Heart right ventricle (tissue), 16 donors: ENCODE measurements around the gene NDST3. TPM values are rescaled to one million over a fixed set of nuclear protein-coding genes. Genes with fewer than 3 reads are reported as not detected.

Source experiments
- ATAC-seq, 8 donors: fragments of 200-7000 bp; cut with Tn5 transposase; one replicate each; pipeline ENCODE4 v1.9.1; 2020; ENCODE audit warnings: mild to moderate bottlenecking in 8 of 8, moderate library complexity in 8 of 8, moderate number of reproducible peaks in 1 of 8
- DNase-seq, 2 donors: peaks; one replicate each; pipeline ENCODE4 v3.0.0-alpha.2; 2020
- H3K27ac ChIP-seq, 10 donors: fragments of 200-600 bp; sonication (generic) in 2 of 10; one replicate each; pipeline versions ENCODE4 v1.5.0 to v1.8.0; 2020 to 2022; ENCODE audit warnings: mild to moderate bottlenecking in 3 of 10
- H3K27me3 ChIP-seq, 7 donors: fragments of 200-600 bp; one replicate each; pipeline ENCODE4 v1.8.0; 2021 to 2022; ENCODE audit warnings: mild to moderate bottlenecking in 2 of 7
- H3K36me3 ChIP-seq, 9 donors: fragments of 200-600 bp; sonication (generic) in 1 of 9; one replicate each; pipeline versions ENCODE4 v1.5.0 to v1.8.0; 2020 to 2022; ENCODE audit warnings: mild to moderate bottlenecking in 2 of 9
- H3K4me1 ChIP-seq, 9 donors: fragments of 200-600 bp; sonication (generic) in 1 of 9; one replicate each; pipeline versions ENCODE4 v1.5.0 to v1.8.0; 2020 to 2022; ENCODE audit warnings: mild to moderate bottlenecking in 4 of 9
- H3K4me3 ChIP-seq, 10 donors: fragments of 200-600 bp; sonication (generic) in 2 of 10; one replicate each; pipeline versions ENCODE4 v1.5.0 to v1.8.0; 2020 to 2022; ENCODE audit warnings: mild to moderate bottlenecking in 7 of 10, moderate library complexity in 2 of 10
- H3K9me3 ChIP-seq, 11 donors: fragments of 200-600 bp in 10 of 11; sonication (generic) in 2 of 11; one replicate each; pipeline versions ENCODE4 v1.5.0 to v1.8.0; 2013 to 2022; ENCODE audit warnings: mild to moderate bottlenecking in 2 of 11, control low read depth in 1 of 11, moderate library complexity in 1 of 11
- WGBS, 2 donors: extraction: QIAGEN DNeasy Blood & Tissue Kit; methylation state at CpG; one replicate each; pipeline ENCODE4 v1.1.7; 2013; ENCODE audit warnings: inconsistent platforms in 1 of 2; 5-methylcytosine and 5-hydroxymethylcytosine counted together
- intact Hi-C, 10 donors: fragments of 100-400 bp; cut with DNase I; formaldehyde crosslinking; loops; one replicate each; pipeline versions ENCODE4 v1.11.1 to v1.14.2; 2022
- polyA plus RNA-seq, 2 donors: library from polyadenylated mRNA; stranded (reverse); fragments of 200-250 nt; gene quantifications; one replicate each; pipeline ENCODE4 v1.2.3, GENCODE V29; 2013
- total RNA-seq, 10 donors: library from RNA; stranded (reverse); fragmentation: NEBNext Ultra II Directional in 3 of 10; extraction: Animal tissue kit (Norgen Biotek cat#: 25700) in 3 of 10; gene quantifications; one replicate each; pipeline versions ENCODE4 v1.2.1 to v1.2.4, GENCODE V29; 2021 to 2023
- TF ChIP-seq, protein P1 (sequence below), 9 donors: fragments of 200-600 bp; sonication (generic) in 2 of 9; IDR thresholded peaks; one replicate each; pipeline versions ENCODE4 v1.5.0 to v1.8.0; 2021 to 2022; ENCODE audit warnings: antibody characterized with exemption in 9 of 9, mild to moderate bottlenecking in 5 of 9, moderate library complexity in 1 of 9
- donor health status: Arrhythmogenic right ventricular cardiomyopathy.
- donor health status: ischemic (EF 13 %, LVEDD 7.1; RV severe dilation, severe dysfunction).
- donor health status: healthy with polysubstance abuse.
- donor health status: DM: no; HTN: yes; CAD: no.
- donor health status: DM: no; HTN: no; CAD: no.
- donor health status: ischemic (EF 25% LVEDD 6.9; RV normal size, moderate dysfunction).
- donor health status: ischemic (EF 25% LVEDD 5.7; RV mildly dilated, moderate dysfunction).
- donor health status: healthy.
- donor health status: DM: yes; HTN: yes; CAD: no.
- donor health status: Ischemic cardiomyopathy.
- donor health status: ischemic (EF 35%, LVEDD 5.7; RV mildly dilated, moderate dysfunction).
- donor health status: nonischemic (EF 11% LVEDD 7.7; RV severe dilation, severe dysfunction).
- donor health status: DM: yes; HTN: yes; CAD: no.
- donor health status: PGD.
- donor health status: ischemic (EF 29% LVEDD 5.4; RV normal size, mild dysfunction).
- donor health status: nonischemic (EF 23%, LVEDD 6.1; RV moderate dilation, normal function).

The NDST3 gene
- total and polyA plus RNA-seq, 12 donors = 0.04 TPM; not detected in 11

- no peak for DNase-seq
- no peaks in the 10 kb centered on the region for H3K27me3 ChIP-seq
- intact Hi-C loops = loop anchor here in 3 of 10 donors (5.0 to 10.0 kb wide), 3 partner anchors 392 to 402 kb away; partner anchors contain the start of gene METTL14 (in 1 of the 3)
- H3K27ac ChIP-seq = no peak overlapping the region
- peaks cover 0 to 25% (median 0%) of the 10 kb centered on the region in 9 donors for H3K36me3 ChIP-seq
- no peak overlapping the region for H3K4me3 ChIP-seq
- 66 to 67% methylated on average over 4 of the region's 4 CpGs for WGBS, 2 donors
- H3K4me1 ChIP-seq = peaks cover 3 to 38% (median 26%) of the 10 kb centered on the region in 9 donors
- ATAC-seq = no peak
- no peaks in the 10 kb centered on the region for H3K9me3 ChIP-seq
- TF ChIP-seq, protein P1, sequence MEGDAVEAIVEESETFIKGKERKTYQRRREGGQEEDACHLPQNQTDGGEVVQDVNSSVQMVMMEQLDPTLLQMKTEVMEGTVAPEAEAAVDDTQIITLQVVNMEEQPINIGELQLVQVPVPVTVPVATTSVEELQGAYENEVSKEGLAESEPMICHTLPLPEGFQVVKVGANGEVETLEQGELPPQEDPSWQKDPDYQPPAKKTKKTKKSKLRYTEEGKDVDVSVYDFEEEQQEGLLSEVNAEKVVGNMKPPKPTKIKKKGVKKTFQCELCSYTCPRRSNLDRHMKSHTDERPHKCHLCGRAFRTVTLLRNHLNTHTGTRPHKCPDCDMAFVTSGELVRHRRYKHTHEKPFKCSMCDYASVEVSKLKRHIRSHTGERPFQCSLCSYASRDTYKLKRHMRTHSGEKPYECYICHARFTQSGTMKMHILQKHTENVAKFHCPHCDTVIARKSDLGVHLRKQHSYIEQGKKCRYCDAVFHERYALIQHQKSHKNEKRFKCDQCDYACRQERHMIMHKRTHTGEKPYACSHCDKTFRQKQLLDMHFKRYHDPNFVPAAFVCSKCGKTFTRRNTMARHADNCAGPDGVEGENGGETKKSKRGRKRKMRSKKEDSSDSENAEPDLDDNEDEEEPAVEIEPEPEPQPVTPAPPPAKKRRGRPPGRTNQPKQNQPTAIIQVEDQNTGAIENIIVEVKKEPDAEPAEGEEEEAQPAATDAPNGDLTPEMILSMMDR (IDR thresholded peaks at IDR 0.05) = no peak
Observed at GRCh38 chr4:118282692-118283091, 248.4 kb downstream of the NDST3 start.

- no peak overlapping the region for H3K27ac ChIP-seq
- H3K4me3 ChIP-seq = no peak overlapping the region
- no peaks in the 10 kb centered on the region for H3K9me3 ChIP-seq
- no peak for DNase-seq
- intact Hi-C loops = loop anchor here in 3 of 10 donors (5.0 to 10.0 kb wide), 3 partner anchors 391 to 401 kb away; partner anchors contain the start of gene METTL14 (in 1 of the 3)
- 84% methylated on average over 3 of the region's 3 CpGs for WGBS, 2 donors
- H3K4me1 ChIP-seq = peaks cover 3 to 32% (median 25%) of the 10 kb centered on the region in 9 donors
- ATAC-seq = no peak
- TF ChIP-seq, protein P1 (IDR thresholded peaks at IDR 0.05) = no peak
- H3K27me3 ChIP-seq = no peaks in the 10 kb centered on the region
- peaks cover 0 to 25% (median 0%) of the 10 kb centered on the region in 9 donors for H3K36me3 ChIP-seq
Observed at GRCh38 chr4:118284169-118284568, 249.9 kb downstream of the NDST3 start.

GRCh38 chr4:118285931-118286330 is 251.6 kb downstream of the NDST3 start:
- intact Hi-C loops = loop anchor here in 2 of 10 donors (10.0 kb wide), 2 partner anchors 389 to 399 kb away; partner anchors contain the start of gene METTL14 (in 1 of the 2)
- Histone ChIP-seq H3K4me3 (no peak overlapping the region), H3K9me3 (no peaks in the 10 kb centered on the region), H3K27me3 (no peaks in the 10 kb centered on the region), H3K4me1 (peaks cover 0 to 15% (median 7%) of the 10 kb centered on the region in 9 donors), H3K36me3 (peaks cover 0 to 19% (median 0%) of the 10 kb centered on the region in 9 donors), H3K27ac (no peak overlapping the region)
- ATAC-seq (no peak), DNase-seq (no peak)
- TF ChIP-seq, protein P1 (IDR thresholded peaks at IDR 0.05) = no peak
- 97 to 99% methylated on average over 4 of the region's 4 CpGs for WGBS, 2 donors

- ATAC-seq (no peak), DNase-seq (no peak)
- Histone ChIP-seq H3K27ac (no peak overlapping the region), H3K9me3 (no peaks in the 10 kb centered on the region), H3K27me3 (no peaks in the 10 kb centered on the region), H3K36me3 (peaks cover 0 to 13% (median 0%) of the 10 kb centered on the region in 9 donors), H3K4me3 (no peak overlapping the region), H3K4me1 (peaks cover 0 to 8% (median 0%) of the 10 kb centered on the region in 9 donors)
- intact Hi-C loops = loop anchor here in 2 of 10 donors (10.0 kb wide), 2 partner anchors 388 to 398 kb away; partner anchors contain the start of gene METTL14 (in 1 of the 2)
- WGBS, 2 donors = 96 to 97% methylated on average over 3 of the region's 3 CpGs
- TF ChIP-seq, protein P1 (IDR thresholded peaks at IDR 0.05) = no peak
Observed at GRCh38 chr4:118286685-118287084, 252.4 kb downstream of the NDST3 start.
